AG09309 (cell line): ENCODE results near the gene NFKBIE.

Experiments used
- DNase-seq: peaks from one replicate; pipeline ENCODE4 v3.0.0-alpha.2; 2010; ENCODE audit warnings: low read depth
- H3K4me3 ChIP-seq: 2 replicates; pipeline ENCODE4 v1.5.1; 2011; ENCODE audit warnings: mild to moderate bottlenecking, low read depth, low read length, moderate library complexity; ENCODE audit not compliant: control insufficient read depth
- CTCF ChIP-seq: IDR thresholded peaks from 2 replicates; pipeline ENCODE4 v1.5.1; 2011; ENCODE audit warnings: mild to moderate bottlenecking, low read depth, low read length, inconsistent platforms; ENCODE audit not compliant: insufficient read depth, control insufficient read depth; ENCODE audit errors: missing control alignments

The NFKBIE gene

GRCh38 chr6:44303842-44304241 is 38.5 kb upstream of the NFKBIE start:
- DNase-seq = no peak
- TF ChIP-seq CTCF = no peak

GRCh38 chr6:44302856-44303255 is 37.5 kb upstream of the NFKBIE start:
- DNase-seq = no peak
- H3K4me3 ChIP-seq = no peak overlapping the region
- no peak for TF ChIP-seq CTCF

More at GRCh38 chr6:44303842-44304241, 38.5 kb upstream of the NFKBIE start:
- H3K4me3 ChIP-seq = no peak overlapping the region

GRCh38 chr6:44301782-44302564 is 36.6 kb upstream of the NFKBIE start:
- no peak for DNase-seq
- no peak for TF ChIP-seq CTCF

GRCh38 chr6:44301106-44301505 is 35.8 kb upstream of the NFKBIE start:
- no peak for TF ChIP-seq CTCF
- no peak for DNase-seq
- H3K4me3 ChIP-seq = no peak overlapping the region

More at GRCh38 chr6:44301782-44302564, 36.6 kb upstream of the NFKBIE start:
- H3K4me3 ChIP-seq = no peak overlapping the region

- TF ChIP-seq CTCF = no peak
- H3K4me3 ChIP-seq = no peak overlapping the region
- no peak for DNase-seq
Observed at GRCh38 chr6:44300292-44300823, 35.0 kb upstream of the NFKBIE start.

GRCh38 chr6:44298864-44299263 is 33.5 kb upstream of the NFKBIE start:
- no peak for DNase-seq
- no peak for TF ChIP-seq CTCF
- no peak overlapping the region for H3K4me3 ChIP-seq
